ENCODE measurements around the gene VWA1. TPM values are rescaled to one million over a fixed set of nuclear protein-coding genes. Genes with fewer than 3 reads are reported as not detected.
"Not testable (repeated sequence)": the region's sequence is repeated elsewhere in the genome, so short reads cannot be mapped to it uniquely, and the experiment has no call there.

Gene VWA1
- polyA plus RNA-seq, 1 donor (not counting 4 experiments of a cell fraction or from before 2014, with no cell fraction given), result 6.5 TPM

DNA sequence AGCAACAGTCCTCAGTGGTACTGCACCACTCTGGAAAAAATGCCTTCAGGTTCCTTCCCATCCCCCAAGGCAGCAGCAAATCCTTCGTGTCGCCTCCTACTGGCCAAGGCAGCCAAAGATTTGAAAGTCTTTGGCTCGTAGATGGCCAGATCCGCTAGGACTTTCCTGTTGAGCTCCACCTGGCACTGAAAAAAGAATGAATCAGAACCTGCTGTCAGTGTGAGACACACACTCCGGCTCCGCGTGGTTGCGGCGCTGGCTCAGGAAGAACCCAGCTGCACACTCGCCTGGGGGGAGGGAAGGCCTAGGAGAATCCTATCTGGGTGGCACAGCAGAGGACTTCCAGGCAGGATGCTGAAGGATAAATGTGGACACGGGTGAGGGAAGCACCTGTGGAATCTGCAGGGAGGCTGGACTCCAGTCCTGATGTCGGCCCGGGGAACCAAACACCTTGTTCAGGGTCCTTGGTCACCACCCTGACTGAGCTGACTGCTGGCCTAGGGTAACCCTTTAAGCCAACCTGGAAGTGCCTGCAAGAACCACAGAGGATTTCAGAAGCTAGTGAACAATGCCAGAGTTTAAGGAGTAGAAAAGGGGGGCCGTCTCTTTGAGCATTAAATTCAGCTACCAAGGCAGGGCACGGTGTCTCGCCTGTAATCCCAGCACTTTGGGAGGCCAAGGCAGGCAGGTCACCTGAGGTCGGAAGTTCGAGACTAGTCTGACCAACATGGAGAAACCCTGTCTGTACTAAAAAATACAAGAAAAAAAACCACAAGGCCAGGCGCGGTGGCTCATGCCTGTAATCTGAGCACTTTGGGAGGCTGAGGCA lies 33.2 kb upstream of the VWA1 start:
- TF ChIP-seq, protein P1, sequence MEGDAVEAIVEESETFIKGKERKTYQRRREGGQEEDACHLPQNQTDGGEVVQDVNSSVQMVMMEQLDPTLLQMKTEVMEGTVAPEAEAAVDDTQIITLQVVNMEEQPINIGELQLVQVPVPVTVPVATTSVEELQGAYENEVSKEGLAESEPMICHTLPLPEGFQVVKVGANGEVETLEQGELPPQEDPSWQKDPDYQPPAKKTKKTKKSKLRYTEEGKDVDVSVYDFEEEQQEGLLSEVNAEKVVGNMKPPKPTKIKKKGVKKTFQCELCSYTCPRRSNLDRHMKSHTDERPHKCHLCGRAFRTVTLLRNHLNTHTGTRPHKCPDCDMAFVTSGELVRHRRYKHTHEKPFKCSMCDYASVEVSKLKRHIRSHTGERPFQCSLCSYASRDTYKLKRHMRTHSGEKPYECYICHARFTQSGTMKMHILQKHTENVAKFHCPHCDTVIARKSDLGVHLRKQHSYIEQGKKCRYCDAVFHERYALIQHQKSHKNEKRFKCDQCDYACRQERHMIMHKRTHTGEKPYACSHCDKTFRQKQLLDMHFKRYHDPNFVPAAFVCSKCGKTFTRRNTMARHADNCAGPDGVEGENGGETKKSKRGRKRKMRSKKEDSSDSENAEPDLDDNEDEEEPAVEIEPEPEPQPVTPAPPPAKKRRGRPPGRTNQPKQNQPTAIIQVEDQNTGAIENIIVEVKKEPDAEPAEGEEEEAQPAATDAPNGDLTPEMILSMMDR (optimal IDR thresholded peaks at IDR 0.05 in 1 of 3, IDR thresholded peaks at IDR 0.05 in 1 of 3, conservative IDR thresholded peaks at IDR 0.05 in 1 of 3; ENCODE audit: extremely low read depth in 1 of 3, insufficient read depth in 2 of 3, low read length in 3 of 3), result peak; percentile 81 to 98 (median 84)
- no peak for TF ChIP-seq EZH2 (IDR thresholded peaks at IDR 0.05; ENCODE audit: low read length)
- Histone ChIP-seq H3K9ac (ENCODE audit: control insufficient read depth, extremely low read depth, insufficient read depth, low read length) (peak overlapping the region; percentile 22), H3K27ac (ENCODE audit: control insufficient read depth, insufficient read depth, low read length) (peak overlapping the region; percentile 21), H3K9me3 (ENCODE audit: control insufficient read depth, low read depth, low read length) (no peaks in the 10 kb centered on the region), H3K36me3 (ENCODE audit: control insufficient read depth in 2 of 2, extremely low read depth in 1 of 2, insufficient read depth in 2 of 2, low read length in 2 of 2) (peaks cover 34 to 44% of the 10 kb centered on the region in 2 experiments), H4K20me1 (ENCODE audit: control insufficient read depth, extremely low read depth, insufficient read depth, low read length) (peaks cover 7% of the 10 kb centered on the region), H2AFZ (ENCODE audit: control insufficient read depth, low read length) (no peak overlapping the region), H3K4me3 (ENCODE audit: control insufficient read depth in 2 of 3, extremely low read depth in 1 of 3, insufficient read depth in 2 of 3, low read depth in 1 of 3, low read length in 3 of 3) (no peak overlapping the region), H3K9me1 (ENCODE audit: control insufficient read depth, extremely low read depth, insufficient read depth, low read length) (no peaks in the 10 kb centered on the region), H3K4me2 (ENCODE audit: control insufficient read depth, extremely low read depth, insufficient read depth, low read depth, low read length) (no peak overlapping the region), H3K27me3 (ENCODE audit: control insufficient read depth, extremely low read depth, insufficient read depth, low read length) (no peaks in the 10 kb centered on the region), H3K4me1 (ENCODE audit: control insufficient read depth, extremely low read depth, insufficient read depth, low read length) (peaks cover 44% of the 10 kb centered on the region), H3K79me2 (ENCODE audit: control insufficient read depth, insufficient read depth, low read length) (peaks cover 75% of the 10 kb centered on the region)
- dilution Hi-C loops (cut with MboI; ENCODE audit: extremely low pct_ligation_motif_present, low sequenced_read_pairs), result no loop called here
- DNase-seq (ENCODE audit: low read depth, low spot score) (peak; percentile 88), FAIRE-seq (no peak)

DNA sequence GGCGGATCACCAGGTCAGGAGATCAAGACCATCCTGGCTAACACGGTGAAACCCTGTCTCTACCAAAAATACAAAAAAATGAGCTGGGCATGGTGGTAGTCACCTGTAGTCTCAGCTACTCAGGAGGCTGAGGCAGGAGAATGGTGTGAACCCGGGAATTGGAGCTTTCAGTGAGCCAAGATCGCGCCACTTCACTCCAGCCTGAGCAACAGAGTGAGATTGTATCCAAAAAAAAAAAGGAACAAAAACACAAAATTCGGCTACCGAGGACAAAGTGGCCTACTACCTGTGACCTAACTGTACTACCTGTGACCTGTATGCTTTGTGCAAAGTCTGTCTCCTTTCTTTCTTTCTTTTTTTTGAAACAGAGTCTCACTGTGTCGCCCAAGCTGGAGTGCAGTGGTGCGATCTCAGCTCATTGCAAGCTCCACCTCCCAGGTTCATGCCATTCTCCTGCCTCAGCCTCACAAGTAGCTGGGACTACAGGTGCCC lies 32.5 kb upstream of the VWA1 start:
- DNase-seq (ENCODE audit: low read depth, low spot score); H3K4me2 ChIP-seq (ENCODE audit: control insufficient read depth, extremely low read depth, insufficient read depth, low read depth, low read length); H3K4me3 ChIP-seq (ENCODE audit: control insufficient read depth in 2 of 3, extremely low read depth in 1 of 3, insufficient read depth in 2 of 3, low read depth in 1 of 3, low read length in 3 of 3); H3K9me3 ChIP-seq (ENCODE audit: control insufficient read depth, low read depth, low read length); H4K20me1 ChIP-seq (ENCODE audit: control insufficient read depth, extremely low read depth, insufficient read depth, low read length); H3K9ac ChIP-seq (ENCODE audit: control insufficient read depth, extremely low read depth, insufficient read depth, low read length); H3K9me1 ChIP-seq (ENCODE audit: control insufficient read depth, extremely low read depth, insufficient read depth, low read length); H2AFZ ChIP-seq (ENCODE audit: control insufficient read depth, low read length); FAIRE-seq; H3K27me3 ChIP-seq (ENCODE audit: control insufficient read depth, extremely low read depth, insufficient read depth, low read length); H3K27ac ChIP-seq (ENCODE audit: control insufficient read depth, insufficient read depth, low read length); dilution Hi-C loops (cut with MboI; ENCODE audit: extremely low pct_ligation_motif_present, low sequenced_read_pairs): not testable (repeated sequence)
- H3K4me1 ChIP-seq (ENCODE audit: control insufficient read depth, extremely low read depth, insufficient read depth, low read length), result peaks cover 40% of the 10 kb centered on the region
- peaks cover 75% of the 10 kb centered on the region for H3K79me2 ChIP-seq (ENCODE audit: control insufficient read depth, insufficient read depth, low read length)
- peaks cover 29 to 38% of the 10 kb centered on the region in 2 experiments for H3K36me3 ChIP-seq (ENCODE audit: control insufficient read depth in 2 of 2, extremely low read depth in 1 of 2, insufficient read depth in 2 of 2, low read length in 2 of 2)
